NCI-H446 (cell line): ENCODE data around the gene DNAI1.
"Not testable (repeated sequence)": the region's sequence is repeated elsewhere in the genome, so short reads cannot be mapped to it uniquely, and the experiment has no call there.

ENCODE experiments used
- DNase-seq, 2 experiments: peaks; one replicate each; lab custom pipeline; 2025; lab: John Stamatoyannopoulos, UW

The DNAI1 gene

GRCh38 chr9:34451135-34451534, 7.5 kb upstream of the DNAI1 start:
- DNase-seq, result no peak

- DNase-seq, result no peak
Measured at GRCh38 chr9:34451545-34451944, 7.1 kb upstream of the DNAI1 start.

- DNase-seq, result peak in 1 of 2 experiments; percentile 18
Measured at GRCh38 chr9:34452568-34452967, 6.0 kb upstream of the DNAI1 start.

- no peak for DNase-seq
Measured at GRCh38 chr9:34454571-34455065, 4.0 kb upstream of the DNAI1 start.

GRCh38 chr9:34456151-34456550, 2.5 kb upstream of the DNAI1 start:
- DNase-seq, result no peak

- no peak for DNase-seq
Measured at GRCh38 chr9:34456746-34457145, 1.9 kb upstream of the DNAI1 start.

- peak; percentile 62 to 80 for DNase-seq
Measured at GRCh38 chr9:34457266-34458012, 1.2 kb upstream of the DNAI1 start.

GRCh38 chr9:34458959-34459340, 345 bp downstream of the DNAI1 start:
- no peak for DNase-seq

- no peak for DNase-seq
Measured at GRCh38 chr9:34459356-34459755, 751 bp downstream of the DNAI1 start.

- DNase-seq, result no peak
Measured at GRCh38 chr9:34459941-34460340, 1.3 kb downstream of the DNAI1 start.

- peak; percentile 60 to 81 for DNase-seq
Measured at GRCh38 chr9:34463098-34463900, 4.7 kb downstream of the DNAI1 start.

- DNase-seq, result no peak
Measured at GRCh38 chr9:34463901-34464232, 5.3 kb downstream of the DNAI1 start.

GRCh38 chr9:34464571-34464970, 6.0 kb downstream of the DNAI1 start:
- no peak for DNase-seq

GRCh38 chr9:34465468-34465867, 6.9 kb downstream of the DNAI1 start:
- no peak for DNase-seq

GRCh38 chr9:34475097-34475496, 16.5 kb downstream of the DNAI1 start:
- DNase-seq, result no peak

- DNase-seq, result no peak
Measured at GRCh38 chr9:34477541-34477940, 18.9 kb downstream of the DNAI1 start.

- DNase-seq, result peak in 1 of 2 experiments; percentile 33
Measured at GRCh38 chr9:34479431-34479866, 20.8 kb downstream of the DNAI1 start.

GRCh38 chr9:34481620-34482019, 23.0 kb downstream of the DNAI1 start:
- not testable (repeated sequence) for DNase-seq

- not testable (repeated sequence) for DNase-seq
Measured at GRCh38 chr9:34482746-34483145, 24.1 kb downstream of the DNAI1 start.

- no peak for DNase-seq
Measured at GRCh38 chr9:34484678-34485077, 26.1 kb downstream of the DNAI1 start.

- no peak for DNase-seq
Measured at GRCh38 chr9:34485822-34486221, 27.2 kb downstream of the DNAI1 start.

- DNase-seq, result no peak
Measured at GRCh38 chr9:34486572-34486971, 28.0 kb downstream of the DNAI1 start.

- DNase-seq, result no peak
Measured at GRCh38 chr9:34490360-34490759, 31.8 kb downstream of the DNAI1 start.
